WTC11 (cell line): ENCODE results near the gene C5orf15.

Experiments used
- ARID4B ChIP-seq: sonication (generic); formaldehyde crosslinking; IDR thresholded peaks from 2 replicates; pipeline ENCODE4 v1.8.0; 2023; ENCODE audit warnings: missing genetic modification reagents, mild to moderate bottlenecking, borderline replicate concordance
- CTCF ChIP-seq: fragments of 200-600 bp; IDR thresholded peaks from 2 replicates; pipeline ENCODE4 v1.8.0; 2022; ENCODE audit warnings: antibody characterized with exemption
- ZNF512 ChIP-seq: sonication (generic); formaldehyde crosslinking; IDR thresholded peaks from 2 replicates; pipeline ENCODE4 v1.8.1; 2022; ENCODE audit warnings: missing genetic modification reagents, borderline replicate concordance

GRCh38 chr5:133962131-133962530 is 6.3 kb downstream of the C5orf15 start:
- no peak for TF ChIP-seq ARID4B (CRISPR knock-in tag)
- no peak for TF ChIP-seq ZNF512 (CRISPR knock-in tag)
- TF ChIP-seq CTCF, result no peak
